Stimulated activated CD4-positive, alpha-beta T cell treated with anti-CD3 and anti-CD28 coated beads, Interleukin-12 subunit alpha, Interleukin-12 subunit beta, amount 100 ng/mL, for 48 hours (primary cell): ENCODE results near the gene GPHB5.
"Not testable (repeated sequence)": the region's sequence is repeated elsewhere in the genome, so short reads cannot be mapped to it uniquely, and the experiment has no call there.

ENCODE experiments used
- DNase-seq, 3 donors: peaks; one replicate each; pipeline ENCODE4 v3.0.0-alpha.2; 2020; ENCODE audit warnings: low read depth in 2 of 3, low spot score in 1 of 3

The GPHB5 gene

DNA sequence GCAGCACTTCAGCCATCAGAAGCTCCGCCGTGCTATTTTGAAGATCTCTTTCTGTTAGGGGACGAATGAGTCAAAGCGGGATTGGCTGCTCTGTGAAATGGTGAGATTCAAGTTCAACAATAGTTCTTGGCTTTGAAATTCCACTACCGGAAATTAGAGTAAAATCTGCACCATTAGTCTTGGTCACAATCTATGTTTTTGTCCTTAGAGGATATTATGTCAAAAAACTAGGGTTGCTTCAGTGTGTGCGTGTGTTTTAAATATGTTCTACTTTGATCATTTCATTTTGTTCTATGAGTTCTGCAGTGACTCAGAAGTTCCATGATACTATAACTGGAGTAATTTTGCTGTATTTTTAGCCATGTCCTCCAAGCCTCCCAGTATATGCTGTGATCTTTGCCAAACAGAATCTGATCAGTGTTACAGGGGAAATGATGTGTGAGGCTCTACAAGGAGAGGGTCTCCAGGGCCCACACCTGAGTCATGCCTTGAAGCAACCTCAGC lies 22.6 kb downstream of the GPHB5 start:
- DNase-seq = no peak

DNA sequence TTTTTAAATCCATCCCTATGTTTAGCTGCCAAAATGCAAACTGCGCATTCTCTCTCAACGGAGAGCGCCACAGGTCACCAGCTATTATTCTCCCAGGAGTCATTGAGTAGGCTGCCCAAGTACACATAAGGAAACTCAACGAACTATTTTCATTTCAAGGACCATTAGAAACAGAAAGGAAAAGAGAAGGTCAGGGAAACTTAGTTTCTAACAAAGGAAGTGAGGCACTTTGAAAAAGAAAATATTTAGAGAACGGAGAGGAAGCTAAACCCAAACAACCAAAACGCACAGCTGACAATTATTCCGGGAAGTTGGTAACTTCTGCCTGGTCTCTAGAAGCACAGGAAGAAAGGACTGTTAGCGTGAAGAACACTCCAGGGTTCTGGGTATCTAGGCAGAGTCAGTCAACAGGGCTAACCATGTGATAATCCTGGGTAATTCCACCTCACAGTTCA lies 23.5 kb downstream of the GPHB5 start:
- DNase-seq = no peak

DNA sequence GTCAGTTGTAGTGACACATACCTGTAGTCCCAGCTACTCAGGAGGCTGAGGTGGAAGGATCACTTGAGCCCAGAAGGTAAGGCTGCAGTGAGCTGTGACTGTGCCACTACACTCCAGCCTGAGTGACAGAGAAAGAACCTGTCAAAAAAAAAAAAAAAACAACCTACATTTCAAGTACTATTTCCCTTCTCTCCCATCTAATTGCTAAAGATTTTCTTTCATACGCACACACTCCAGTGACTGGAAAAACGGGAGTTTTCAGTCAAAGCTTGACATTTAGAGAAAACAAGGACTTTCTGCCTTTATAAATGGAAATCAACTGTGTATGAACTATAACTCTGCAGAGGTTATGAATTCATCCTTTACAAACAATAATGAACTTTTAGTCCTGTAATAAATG lies 25.9 kb downstream of the GPHB5 start:
- no peak for DNase-seq

GRCh38 chr14:63290741-63291430 lies 27.8 kb downstream of the GPHB5 start:
- DNase-seq = no peak

- no peak for DNase-seq
Observed at GRCh38 chr14:63288853-63289252, 29.9 kb downstream of the GPHB5 start.

DNA sequence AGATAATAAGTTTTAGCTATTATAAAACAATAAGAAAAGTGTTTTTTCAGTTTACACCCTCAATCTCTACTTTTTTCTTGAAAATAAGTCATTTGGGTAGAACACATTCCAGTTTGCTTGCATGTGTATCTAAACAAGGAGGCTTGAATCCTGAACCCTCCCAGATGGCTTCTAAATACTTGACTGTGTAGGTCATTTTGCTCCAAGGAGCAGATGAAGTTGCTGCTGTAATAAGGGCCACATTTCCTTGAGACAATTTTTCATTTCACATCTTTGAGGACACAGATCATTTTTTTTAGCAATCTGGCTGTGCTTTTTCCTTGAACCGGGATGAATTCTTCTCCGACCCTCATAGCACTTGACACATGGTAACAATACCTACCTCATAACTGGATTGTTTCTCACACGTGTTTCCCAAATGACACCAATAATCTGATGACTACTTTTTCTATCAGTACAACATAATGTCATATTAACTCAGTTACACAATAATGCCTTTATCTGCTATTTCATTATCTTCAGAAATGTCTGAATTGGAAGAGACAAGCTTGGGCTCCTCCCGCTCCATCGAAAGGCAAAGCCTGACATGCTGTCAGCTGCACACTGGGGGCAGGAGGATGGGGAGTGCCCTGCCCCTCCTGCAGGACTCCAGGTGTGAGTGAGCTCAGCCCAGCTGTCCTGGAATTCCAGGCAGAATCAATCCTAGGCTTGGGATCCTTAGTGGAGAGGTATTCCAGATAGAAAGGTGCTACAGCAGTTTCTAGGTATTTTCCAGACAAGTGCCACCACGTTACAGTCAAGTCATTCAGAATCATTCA lies 30.9 kb downstream of the GPHB5 start:
- DNase-seq = no peak

GRCh38 chr14:63286071-63286470 lies 32.7 kb downstream of the GPHB5 start:
- no peak for DNase-seq

- no peak for DNase-seq
Observed at GRCh38 chr14:63283884-63284248, 34.9 kb downstream of the GPHB5 start.

DNA sequence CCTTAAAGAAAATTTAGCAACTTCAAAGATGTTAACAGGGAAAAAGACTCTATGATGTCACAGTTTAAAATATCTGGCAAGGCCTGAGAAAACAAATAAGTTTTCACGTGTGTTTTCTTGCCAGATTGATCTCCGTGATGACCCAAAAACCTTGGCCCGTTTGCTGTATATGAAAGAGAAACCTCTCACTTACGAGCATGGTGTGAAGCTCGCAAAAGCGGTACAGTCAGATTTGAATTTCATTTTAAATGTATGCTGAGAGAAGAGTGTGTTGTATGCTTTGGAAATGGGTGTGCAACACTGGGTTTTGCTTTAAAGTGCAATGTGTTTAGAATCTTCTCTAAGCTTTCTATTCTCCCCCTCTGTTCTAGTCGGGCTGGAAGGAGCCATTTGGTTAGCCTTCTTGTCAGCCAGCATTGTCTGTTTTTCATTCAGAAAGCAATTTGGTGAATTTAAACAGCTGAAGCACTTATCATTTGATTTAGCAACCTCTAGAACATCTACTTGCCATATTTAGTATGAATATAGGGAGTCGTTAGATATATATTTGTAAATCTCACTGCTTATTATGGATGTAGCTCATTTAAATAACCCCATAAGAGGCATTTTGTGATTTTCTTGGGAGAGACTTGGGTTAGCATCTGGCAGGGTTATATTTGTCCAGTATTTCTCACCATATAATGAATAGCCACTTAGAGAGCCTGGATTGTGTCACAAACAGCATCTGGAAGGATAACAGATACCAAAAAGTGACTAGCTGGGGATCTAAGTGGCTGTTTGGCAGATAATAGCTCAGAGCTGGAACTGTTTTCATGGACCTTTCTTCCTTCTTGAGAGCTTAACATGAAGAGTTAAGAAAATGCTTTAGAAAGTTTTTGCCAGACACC lies 35.5 kb downstream of the GPHB5 start:
- no peak for DNase-seq

DNA sequence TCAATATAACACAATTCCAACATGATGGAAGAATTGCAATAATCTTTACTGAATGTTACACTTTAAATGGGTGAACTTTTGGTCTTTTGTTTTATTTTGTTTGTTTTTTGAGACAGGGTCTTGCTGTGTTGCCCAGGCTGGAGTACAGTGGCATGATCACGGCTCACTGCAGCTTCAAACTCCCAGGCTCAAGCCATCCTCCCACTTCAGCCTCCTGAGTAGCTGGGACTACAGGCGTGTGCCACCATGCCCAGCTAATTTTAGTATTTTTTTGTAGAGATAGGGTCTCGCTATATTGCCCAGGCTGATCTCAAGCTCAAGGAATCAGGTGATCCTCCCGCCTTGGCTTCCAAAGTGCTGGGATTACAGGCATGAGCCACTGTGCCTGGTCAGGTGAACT lies 38.8 kb downstream of the GPHB5 start:
- DNase-seq = not testable (repeated sequence)

GRCh38 chr14:63277591-63278183 lies 41.0 kb downstream of the GPHB5 start:
- DNase-seq = no peak

- no peak for DNase-seq
Observed at GRCh38 chr14:63276492-63277342, 42.0 kb downstream of the GPHB5 start.

GRCh38 chr14:63276016-63276415 lies 42.7 kb downstream of the GPHB5 start:
- DNase-seq = no peak

DNA sequence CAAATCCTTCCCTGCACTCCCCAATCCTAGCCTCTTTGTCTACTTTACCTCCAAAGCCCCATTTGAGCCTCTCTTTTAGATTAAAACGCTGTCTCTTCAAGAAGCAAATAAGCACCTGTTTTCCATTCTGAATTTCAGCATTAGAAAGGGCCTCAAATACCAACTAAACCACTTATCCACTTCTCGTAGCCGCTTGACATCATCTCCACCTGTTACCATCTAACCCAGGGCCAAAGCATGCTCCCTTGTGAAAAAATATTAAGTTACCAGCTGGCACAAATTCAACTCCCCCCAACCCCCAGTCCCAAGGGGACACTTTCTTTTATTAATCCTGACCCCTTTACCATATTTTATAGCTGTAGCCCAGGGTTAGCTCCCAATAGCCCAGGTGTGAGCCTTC lies 43.1 kb downstream of the GPHB5 start:
- no peak for DNase-seq

GRCh38 chr14:63273717-63274655 lies 44.7 kb downstream of the GPHB5 start:
- no peak for DNase-seq

DNA sequence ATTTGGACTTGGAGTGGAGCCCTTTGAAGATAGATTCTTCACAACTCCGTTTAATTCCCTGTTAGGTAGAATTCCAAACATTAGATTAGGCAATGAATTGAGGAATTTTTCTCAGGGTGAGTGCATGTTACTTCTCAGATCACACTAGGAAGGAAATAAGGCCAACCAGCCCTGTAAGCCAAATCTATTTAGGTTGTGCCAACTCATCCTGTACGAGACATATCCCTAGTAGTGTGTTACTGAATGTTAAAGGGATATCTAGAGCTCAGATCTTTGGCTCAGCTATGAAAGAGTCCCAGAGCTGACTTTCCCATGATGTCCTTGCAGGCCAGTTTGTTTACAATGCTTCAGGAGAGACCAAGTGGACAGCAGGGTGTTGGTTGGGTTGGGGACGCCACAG lies 45.6 kb downstream of the GPHB5 start:
- DNase-seq = no peak

- DNase-seq = no peak
Observed at GRCh38 chr14:63269561-63270225, 49.0 kb downstream of the GPHB5 start.

DNA sequence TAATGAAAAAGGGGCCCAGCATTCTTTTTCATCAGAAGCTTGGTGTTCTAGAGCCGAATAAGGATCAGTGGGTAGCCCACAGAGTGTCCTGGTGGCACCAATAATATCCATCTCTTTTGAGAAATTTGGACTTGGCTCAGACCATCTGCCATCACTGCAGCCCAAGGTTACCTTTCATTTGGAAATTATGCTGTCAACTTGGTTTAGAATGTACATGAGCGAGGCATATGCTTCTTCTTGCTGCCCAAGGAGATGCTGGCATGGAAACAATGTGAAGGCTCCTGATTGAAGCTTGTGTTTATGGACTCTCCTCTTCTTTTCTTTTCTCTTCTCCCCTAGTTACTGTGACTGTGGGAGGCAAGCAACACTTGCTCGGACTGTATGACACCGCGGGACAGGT lies 50.0 kb downstream of the GPHB5 start:
- DNase-seq = no peak

GRCh38 chr14:63267171-63267570 lies 51.6 kb downstream of the GPHB5 start:
- DNase-seq = no peak
